Measurements from ENCODE around the gene STMND1. TPM values are rescaled to one million over a fixed set of nuclear protein-coding genes. Genes with fewer than 3 reads are reported as not detected.

The STMND1 gene
- polyA plus RNA-seq, 1 donor = 0.34 TPM

- no peak for DNase-seq (ENCODE audit: low read depth)
These were observed 3.3 kb upstream of the STMND1 start for GRCh38 chr6:17098538-17098937.

- no peak for DNase-seq (ENCODE audit: low read depth)
These were observed 2.3 kb upstream of the STMND1 start for GRCh38 chr6:17099401-17100059.

GRCh38 chr6:17100806-17101205 is 1.0 kb upstream of the STMND1 start:
- DNase-seq (ENCODE audit: low read depth) = no peak

GRCh38 chr6:17102258-17102870 is 514 bp downstream of the STMND1 start:
- no peak for DNase-seq (ENCODE audit: low read depth)

- no peak for DNase-seq (ENCODE audit: low read depth)
These were observed 1.9 kb downstream of the STMND1 start for GRCh38 chr6:17103715-17104114.

- DNase-seq (ENCODE audit: low read depth) = no peak
These were observed 6.0 kb downstream of the STMND1 start for GRCh38 chr6:17107863-17108262.

GRCh38 chr6:17115251-17116116 is 13.6 kb downstream of the STMND1 start:
- DNase-seq (ENCODE audit: low read depth) = no peak

GRCh38 chr6:17116117-17116440 is 14.2 kb downstream of the STMND1 start:
- DNase-seq (ENCODE audit: low read depth) = no peak

- DNase-seq (ENCODE audit: low read depth) = no peak
These were observed 18.2 kb downstream of the STMND1 start for GRCh38 chr6:17120019-17120418.

GRCh38 chr6:17125407-17125806 is 23.6 kb downstream of the STMND1 start:
- DNase-seq (ENCODE audit: low read depth) = no peak

- no peak for DNase-seq (ENCODE audit: low read depth)
These were observed 28.9 kb downstream of the STMND1 start for GRCh38 chr6:17130786-17131185.

GRCh38 chr6:17132967-17133366 is 31.1 kb downstream of the STMND1 start:
- no peak for DNase-seq (ENCODE audit: low read depth)

GRCh38 chr6:17138033-17138432 is 36.2 kb downstream of the STMND1 start:
- no peak for DNase-seq (ENCODE audit: low read depth)

GRCh38 chr6:17144016-17144415 is 42.2 kb downstream of the STMND1 start:
- DNase-seq (ENCODE audit: low read depth) = no peak

GRCh38 chr6:17149571-17149970 is 47.7 kb downstream of the STMND1 start:
- no peak for DNase-seq (ENCODE audit: low read depth)

- DNase-seq (ENCODE audit: low read depth) = no peak
These were observed 48.2 kb downstream of the STMND1 start for GRCh38 chr6:17150096-17150495.

- DNase-seq (ENCODE audit: low read depth) = no peak
These were observed 50.0 kb downstream of the STMND1 start for GRCh38 chr6:17151888-17152287.

- DNase-seq (ENCODE audit: low read depth) = no peak
These were observed 50.9 kb downstream of the STMND1 start for GRCh38 chr6:17152703-17153102.

- DNase-seq (ENCODE audit: low read depth) = peak; percentile 59
These were observed 54.5 kb downstream of the STMND1 start for GRCh38 chr6:17156112-17156921.

GRCh38 chr6:17156966-17157365 is 55.1 kb downstream of the STMND1 start:
- no peak for DNase-seq (ENCODE audit: low read depth)

GRCh38 chr6:17157617-17158016 is 55.8 kb downstream of the STMND1 start:
- no peak for DNase-seq (ENCODE audit: low read depth)

- DNase-seq (ENCODE audit: low read depth) = no peak
These were observed 57.4 kb downstream of the STMND1 start for GRCh38 chr6:17159240-17159639.
